NOMO-1 (cell line): Measurements from ENCODE around the gene SART1.
"Not testable (repeated sequence)": the region's sequence is repeated elsewhere in the genome, so short reads cannot be mapped to it uniquely, and the experiment has no call there.

Experiments used
- DNase-seq, 2 experiments: peaks; one replicate each; lab custom pipeline; 2025; ENCODE audit not compliant: unreplicated experiment in 2 of 2; lab: John Stamatoyannopoulos, UW

The SART1 gene

GRCh38 chr11:66014804-66015453 is 53.4 kb downstream of the SART1 start:
- DNase-seq = no peak

GRCh38 chr11:66015454-66015881 is 53.9 kb downstream of the SART1 start:
- DNase-seq = no peak

GRCh38 chr11:66015936-66016792 is 54.6 kb downstream of the SART1 start:
- DNase-seq = no peak

DNA sequence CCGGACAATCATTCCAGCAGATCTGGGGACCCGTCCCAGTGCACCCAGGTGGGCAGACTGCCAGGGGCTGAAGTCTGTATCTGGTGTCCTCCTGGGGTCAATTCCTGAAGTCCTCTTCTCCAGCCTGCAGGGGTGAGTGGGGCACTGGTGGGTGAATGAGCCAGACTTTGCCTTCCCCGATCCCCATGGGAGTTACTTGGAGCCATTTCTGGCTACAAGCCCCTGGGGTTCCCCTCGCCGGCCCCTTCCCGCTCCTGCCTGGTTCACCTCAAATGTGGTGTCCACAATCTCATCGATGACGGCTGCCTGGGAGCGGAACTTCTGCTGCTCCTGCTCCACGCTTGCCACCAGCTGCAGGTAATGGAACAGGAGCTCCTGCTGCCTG is 55.3 kb downstream of the SART1 start:
- no peak for DNase-seq

- no peak for DNase-seq
Observed at GRCh38 chr11:66017321-66017720, 55.8 kb downstream of the SART1 start.

DNA sequence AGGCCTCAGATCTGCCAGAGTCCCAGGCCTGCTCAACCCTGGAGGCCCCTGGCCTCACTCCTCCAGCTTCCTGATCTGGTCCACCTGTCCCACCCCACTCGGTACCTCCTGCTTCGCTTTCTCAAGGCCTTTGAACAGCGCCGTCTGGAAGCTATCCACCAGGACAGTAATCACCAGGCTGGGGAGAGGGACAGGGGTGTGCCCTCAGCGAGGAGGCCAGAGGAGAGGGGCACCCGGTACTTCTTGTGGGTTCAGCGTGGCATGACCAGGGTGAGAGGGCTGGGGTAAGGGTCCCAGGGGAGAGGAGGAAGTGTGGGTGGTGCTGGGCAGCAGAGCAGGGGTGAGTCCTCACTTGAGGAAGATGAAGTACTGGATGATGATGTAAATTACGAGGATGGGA is 58.7 kb downstream of the SART1 start:
- DNase-seq = no peak

GRCh38 chr11:66020618-66021357 is 59.3 kb downstream of the SART1 start:
- DNase-seq = peak; percentile 68 to 78

- DNase-seq = peak; percentile 55 to 76
Observed at GRCh38 chr11:66022401-66023185, 61.1 kb downstream of the SART1 start.

DNA sequence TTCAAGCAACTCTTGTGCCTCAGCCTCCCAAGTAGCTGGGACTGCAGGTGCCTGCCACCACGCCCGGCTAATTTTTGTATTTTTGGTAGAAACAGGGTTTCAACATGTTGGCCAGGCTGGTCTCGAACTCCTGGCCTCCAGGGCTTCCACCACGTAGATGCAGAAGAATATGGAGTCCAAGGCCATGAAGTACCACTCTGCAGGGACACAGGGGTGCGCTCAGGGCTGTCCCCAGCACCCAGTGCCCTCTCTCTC is 61.6 kb downstream of the SART1 start:
- DNase-seq = not testable (repeated sequence)

- DNase-seq = no peak
Observed at GRCh38 chr11:66026017-66026529, 64.5 kb downstream of the SART1 start, which contains the start of gene CATSPER1. CATSPER1 (minus strand) TSS chr11:66026479; CDS start chr11:66026379, 100 bp downstream.
